ENCODE data around the gene NEDD4L. TPM values are rescaled to one million over a fixed set of nuclear protein-coding genes. Genes with fewer than 3 reads are reported as not detected.

The NEDD4L gene
- total RNA-seq, 1 experiment from 2014 or later, result 108 TPM

DNA sequence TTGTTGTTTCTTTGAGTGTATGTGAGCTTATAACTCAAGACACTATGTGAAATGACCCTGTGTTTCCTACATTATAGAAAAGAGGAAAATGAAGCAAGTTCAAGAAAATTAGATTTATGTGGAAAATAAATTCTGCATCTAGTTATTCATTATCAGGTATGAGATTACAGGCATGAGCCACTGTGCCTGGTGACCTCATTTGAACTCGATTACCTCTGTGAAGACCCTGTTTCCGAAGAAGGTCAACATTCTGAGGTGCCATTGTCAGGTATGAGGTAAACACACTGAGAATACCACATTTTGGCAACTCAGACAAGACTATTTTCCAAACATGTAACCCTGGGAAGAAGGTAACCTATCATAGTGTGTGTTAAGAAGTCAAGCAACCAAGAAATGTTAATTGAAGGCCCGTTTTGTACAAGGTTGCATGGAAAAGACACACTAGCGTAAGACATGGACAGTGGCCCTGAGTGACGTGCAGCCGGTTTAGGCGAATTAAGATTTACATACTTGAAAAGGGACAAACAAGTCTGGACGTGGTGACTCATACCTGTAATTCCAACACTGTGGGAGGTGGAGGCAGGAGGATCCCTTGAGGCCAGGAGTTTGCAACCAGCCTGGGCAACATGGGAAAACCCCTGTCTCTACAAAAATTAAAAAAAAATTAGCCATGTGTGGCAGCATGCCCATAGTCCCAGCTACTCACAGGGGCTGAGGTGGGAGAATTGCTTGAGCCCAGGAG, 186.6 kb downstream of the NEDD4L start:
- intact Hi-C loops (cut with micrococcal nuclease), result no loop called here

DNA sequence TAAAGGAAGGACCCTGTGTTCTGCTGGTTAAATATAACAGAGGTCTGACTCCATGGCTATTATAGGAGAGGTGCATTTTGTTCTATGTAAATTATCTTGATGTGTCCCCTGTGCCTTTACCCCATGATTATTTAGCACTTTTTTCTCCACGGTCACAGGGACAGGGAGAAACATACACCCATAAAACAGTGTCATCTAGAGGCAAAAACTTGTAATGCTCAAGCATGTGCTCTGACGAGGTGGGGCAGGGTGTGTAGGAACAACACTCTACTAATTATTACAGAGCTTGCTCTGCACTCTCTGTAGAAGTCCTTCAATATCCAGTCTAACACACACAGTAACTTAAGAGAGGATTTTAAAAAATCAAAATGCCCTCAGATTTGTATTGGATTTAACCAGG, 187.9 kb downstream of the NEDD4L start:
- no TSS peak for BruUV-seq (replicated peaks)
- Mint-ChIP-seq H3K27ac (ENCODE audit: low read depth, unreplicated experiment) (peak overlapping the region; percentile 96), H3K9me3 (ENCODE audit: unreplicated experiment) (no peaks in the 10 kb centered on the region), H3K27me3 (ENCODE audit: insufficient read depth, unreplicated experiment) (no peaks in the 10 kb centered on the region), H3K4me3 (ENCODE audit: unreplicated experiment) (no peak overlapping the region), H3K4me1 (ENCODE audit: insufficient read depth, unreplicated experiment) (peaks cover 23% of the 10 kb centered on the region), H3K36me3 (ENCODE audit: insufficient read depth, unreplicated experiment) (peaks cover 26% of the 10 kb centered on the region)
- CTCF ChIA-PET, result interaction anchor here (0.6 to 1.5 kb wide), 12 partner anchors 10 to 430 kb away, joined by 3 to 5 read pairs (median 4); no protein-coding TSS in a partner anchor
- POLR2A ChIA-PET, result interaction anchor here (0.7 to 1.4 kb wide), 6 partner anchors 9 to 107 kb away, joined by 3 to 6 read pairs (median 3); no protein-coding TSS in a partner anchor
- intact Hi-C loops (cut with micrococcal nuclease), result no loop called here
- DNase-seq (ENCODE audit: unreplicated experiment), result peak; percentile 44
- TF ChIP-seq, protein P1, sequence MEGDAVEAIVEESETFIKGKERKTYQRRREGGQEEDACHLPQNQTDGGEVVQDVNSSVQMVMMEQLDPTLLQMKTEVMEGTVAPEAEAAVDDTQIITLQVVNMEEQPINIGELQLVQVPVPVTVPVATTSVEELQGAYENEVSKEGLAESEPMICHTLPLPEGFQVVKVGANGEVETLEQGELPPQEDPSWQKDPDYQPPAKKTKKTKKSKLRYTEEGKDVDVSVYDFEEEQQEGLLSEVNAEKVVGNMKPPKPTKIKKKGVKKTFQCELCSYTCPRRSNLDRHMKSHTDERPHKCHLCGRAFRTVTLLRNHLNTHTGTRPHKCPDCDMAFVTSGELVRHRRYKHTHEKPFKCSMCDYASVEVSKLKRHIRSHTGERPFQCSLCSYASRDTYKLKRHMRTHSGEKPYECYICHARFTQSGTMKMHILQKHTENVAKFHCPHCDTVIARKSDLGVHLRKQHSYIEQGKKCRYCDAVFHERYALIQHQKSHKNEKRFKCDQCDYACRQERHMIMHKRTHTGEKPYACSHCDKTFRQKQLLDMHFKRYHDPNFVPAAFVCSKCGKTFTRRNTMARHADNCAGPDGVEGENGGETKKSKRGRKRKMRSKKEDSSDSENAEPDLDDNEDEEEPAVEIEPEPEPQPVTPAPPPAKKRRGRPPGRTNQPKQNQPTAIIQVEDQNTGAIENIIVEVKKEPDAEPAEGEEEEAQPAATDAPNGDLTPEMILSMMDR (IDR thresholded peaks at IDR 0.05; ENCODE audit: unreplicated experiment), result peak; percentile 24

More for the DNA sequence above, 186.6 kb downstream of the NEDD4L start:
- TF ChIP-seq, protein P1 (IDR thresholded peaks at IDR 0.05; ENCODE audit: unreplicated experiment), result no peak
- peaks cover 28% of the 10 kb centered on the region for H3K36me3 Mint-ChIP-seq (ENCODE audit: insufficient read depth, unreplicated experiment)
- ChIA-PET CTCF (interaction anchor here (0.7 to 1.5 kb wide), 3 partner anchors 49 to 372 kb away, joined by 3 to 8 read pairs (median 4); no protein-coding TSS in a partner anchor), POLR2A (interaction anchor here (1.0 to 2.0 kb wide), 9 partner anchors 9 to 121 kb away, joined by 3 to 8 read pairs (median 4); no protein-coding TSS in a partner anchor)
- peaks cover 23% of the 10 kb centered on the region for H3K4me1 Mint-ChIP-seq (ENCODE audit: insufficient read depth, unreplicated experiment)
- peak; percentile 91 for DNase-seq (ENCODE audit: unreplicated experiment)
- peak overlapping the region; percentile 96 for H3K27ac Mint-ChIP-seq (ENCODE audit: low read depth, unreplicated experiment)
- H3K27me3 Mint-ChIP-seq (ENCODE audit: insufficient read depth, unreplicated experiment), result no peaks in the 10 kb centered on the region
- BruUV-seq (replicated peaks), result no TSS peak
- no peaks in the 10 kb centered on the region for H3K9me3 Mint-ChIP-seq (ENCODE audit: unreplicated experiment)
- peak overlapping the region; percentile 38 for H3K4me3 Mint-ChIP-seq (ENCODE audit: unreplicated experiment)

DNA sequence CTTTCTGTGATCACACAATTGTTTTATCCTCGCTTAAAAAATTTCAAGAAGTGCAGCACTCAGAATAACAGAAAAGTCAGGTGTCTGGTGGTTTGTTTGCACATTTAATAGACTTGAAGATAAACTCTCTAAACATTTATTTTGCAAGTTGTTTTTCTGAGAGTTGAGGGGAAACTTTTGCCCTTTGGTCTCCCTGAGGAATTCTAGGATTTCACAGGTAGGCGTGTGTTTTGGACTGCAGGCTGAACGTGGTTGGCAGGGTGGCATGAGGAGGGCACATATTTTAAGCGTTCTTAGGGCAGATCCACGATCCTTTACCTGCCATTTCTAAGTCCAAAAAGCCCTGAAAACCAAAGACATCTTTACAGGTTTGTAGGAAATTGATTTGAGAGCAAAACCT, 188.6 kb downstream of the NEDD4L start:
- ChIA-PET CTCF (interaction anchor here (0.6 to 1.5 kb wide), 9 partner anchors 9 to 111 kb away, joined by 3 to 5 read pairs (median 4); no protein-coding TSS in a partner anchor), POLR2A (interaction anchor here (0.7 to 1.4 kb wide), 4 partner anchors 10 to 37 kb away, joined by 3 to 4 read pairs (median 3); no protein-coding TSS in a partner anchor)
- peaks cover 19% of the 10 kb centered on the region for H3K36me3 Mint-ChIP-seq (ENCODE audit: insufficient read depth, unreplicated experiment)
- intact Hi-C loops (cut with micrococcal nuclease), result no loop called here
- no peak overlapping the region for H3K27ac Mint-ChIP-seq (ENCODE audit: low read depth, unreplicated experiment)
- peaks cover 23% of the 10 kb centered on the region for H3K4me1 Mint-ChIP-seq (ENCODE audit: insufficient read depth, unreplicated experiment)
- no TSS peak for BruUV-seq (replicated peaks)
- H3K4me3 Mint-ChIP-seq (ENCODE audit: unreplicated experiment), result no peak overlapping the region
- DNase-seq (ENCODE audit: unreplicated experiment), result no peak
- no peaks in the 10 kb centered on the region for H3K27me3 Mint-ChIP-seq (ENCODE audit: insufficient read depth, unreplicated experiment)
- no peaks in the 10 kb centered on the region for H3K9me3 Mint-ChIP-seq (ENCODE audit: unreplicated experiment)
- TF ChIP-seq, protein P1 (IDR thresholded peaks at IDR 0.05; ENCODE audit: unreplicated experiment), result no peak

DNA sequence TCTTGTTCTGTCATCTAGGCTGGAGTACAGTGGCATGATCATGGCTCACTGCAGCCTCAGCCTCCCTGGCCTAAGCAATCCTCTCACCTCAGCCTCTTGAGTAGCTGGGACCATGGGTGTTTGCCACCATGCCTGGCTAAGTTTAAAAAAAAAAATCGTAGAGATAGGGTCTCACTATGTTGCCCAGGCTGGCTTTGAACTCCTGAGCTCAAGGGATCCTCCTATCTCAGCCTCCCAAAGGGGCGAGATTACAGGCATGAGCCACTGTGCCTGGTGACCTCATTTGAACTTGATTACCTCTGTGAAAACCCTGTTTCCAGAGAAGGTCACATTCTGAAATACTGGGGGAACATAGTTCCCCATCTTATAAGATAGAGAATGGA, 190.3 kb downstream of the NEDD4L start:
- Mint-ChIP-seq H3K27me3 (ENCODE audit: insufficient read depth, unreplicated experiment) (no peaks in the 10 kb centered on the region), H3K4me1 (ENCODE audit: insufficient read depth, unreplicated experiment) (peaks cover 23% of the 10 kb centered on the region), H3K27ac (ENCODE audit: low read depth, unreplicated experiment) (no peak overlapping the region), H3K9me3 (ENCODE audit: unreplicated experiment) (no peaks in the 10 kb centered on the region), H3K36me3 (ENCODE audit: insufficient read depth, unreplicated experiment) (peaks cover 12% of the 10 kb centered on the region), H3K4me3 (ENCODE audit: unreplicated experiment) (no peak overlapping the region)
- intact Hi-C loops (cut with micrococcal nuclease), result no loop called here
- BruUV-seq (replicated peaks), result no TSS peak
- DNase-seq (ENCODE audit: unreplicated experiment), result no peak
- ChIA-PET CTCF (interaction anchor here (1.0 to 1.1 kb wide), 2 partner anchors 53 to 87 kb away, joined by 3 read pairs; no protein-coding TSS in a partner anchor), POLR2A (interaction anchor here (0.6 to 1.5 kb wide), 8 partner anchors 9 to 462 kb away, joined by 3 to 5 read pairs (median 3); no protein-coding TSS in a partner anchor)
- TF ChIP-seq, protein P1 (IDR thresholded peaks at IDR 0.05; ENCODE audit: unreplicated experiment), result no peak

Data from MCF 10A (cell line).